Measurements from ENCODE around the gene AQP9.

AQP9 gene

GRCh38 chr15:58227706-58228543 is 89.7 kb downstream of the AQP9 start:
- peak; percentile 77 for TF ChIP-seq CTCF (IDR thresholded peaks at IDR 0.05; ENCODE audit: low read depth, low read length, missing control alignments)
- H3K4me3 ChIP-seq (replicated peaks; ENCODE audit: low read depth, low read length) = no peak overlapping the region

GRCh38 chr15:58228718-58229117 is 90.5 kb downstream of the AQP9 start:
- no peak overlapping the region for H3K4me3 ChIP-seq (replicated peaks; ENCODE audit: low read depth, low read length)
- TF ChIP-seq CTCF (IDR thresholded peaks at IDR 0.05; ENCODE audit: low read depth, low read length, missing control alignments) = no peak
- DNase-seq (ENCODE audit: extremely low read depth, low read depth) = no peak

More at GRCh38 chr15:58227706-58228543, 89.7 kb downstream of the AQP9 start:
- DNase-seq (ENCODE audit: extremely low read depth, low read depth) = no peak

GRCh38 chr15:58229297-58229768 is 91.2 kb downstream of the AQP9 start:
- DNase-seq (ENCODE audit: extremely low read depth, low read depth) = no peak
- no peak for TF ChIP-seq CTCF (IDR thresholded peaks at IDR 0.05; ENCODE audit: low read depth, low read length, missing control alignments)

GRCh38 chr15:58232281-58233065 is 94.3 kb downstream of the AQP9 start:
- no peak for DNase-seq (ENCODE audit: extremely low read depth, low read depth)
- H3K4me3 ChIP-seq (replicated peaks; ENCODE audit: low read depth, low read length) = no peak overlapping the region
- TF ChIP-seq CTCF (IDR thresholded peaks at IDR 0.05; ENCODE audit: low read depth, low read length, missing control alignments) = no peak

More at GRCh38 chr15:58229297-58229768, 91.2 kb downstream of the AQP9 start:
- no peak overlapping the region for H3K4me3 ChIP-seq (replicated peaks; ENCODE audit: low read depth, low read length)

GRCh38 chr15:58233341-58233740 is 95.2 kb downstream of the AQP9 start:
- no peak for DNase-seq (ENCODE audit: extremely low read depth, low read depth)
- H3K4me3 ChIP-seq (replicated peaks; ENCODE audit: low read depth, low read length) = no peak overlapping the region
- TF ChIP-seq CTCF (IDR thresholded peaks at IDR 0.05; ENCODE audit: low read depth, low read length, missing control alignments) = no peak

Data from HFF-Myc (cell line).